NK-92 treated with Interleukin-12 subunit alpha and Interleukin-12 subunit beta, amount 100 ng/mL, for 24 hours (cell line): Measurements from ENCODE around the gene LASP1NB.

ENCODE experiments used
- DNase-seq: peaks from one replicate; lab custom pipeline; 2025; lab: John Stamatoyannopoulos, UW

Gene LASP1NB

GRCh38 chr17:38967290-38967738 is 41.9 kb downstream of the LASP1NB start, which contains the start of gene FBXO47:
Gene FBXO47 (minus strand): TSS chr17:38967403. CDS start chr17:38963025, 4,378 bp downstream.
- DNase-seq: no peak

DNA sequence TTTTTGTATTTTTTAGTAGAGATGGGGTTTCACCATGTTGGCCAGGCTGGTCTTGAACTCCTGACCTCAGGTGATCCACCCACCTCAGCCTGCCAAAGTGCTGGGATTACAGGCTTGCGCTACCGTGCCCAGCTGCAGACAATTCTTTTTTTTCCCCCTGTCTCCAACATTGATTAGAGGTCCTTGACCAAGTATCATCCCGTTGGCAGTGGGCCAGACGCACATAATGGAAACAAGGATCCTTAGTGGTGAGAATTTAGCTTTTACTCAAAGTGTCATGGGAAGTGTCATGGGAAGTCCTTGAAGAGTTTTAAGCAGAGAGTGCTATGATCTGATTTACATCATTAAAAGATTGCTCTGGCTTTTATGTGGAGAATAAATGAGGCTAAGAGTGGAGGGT is 43.9 kb downstream of the LASP1NB start:
- DNase-seq: no peak

- no peak for DNase-seq
These were observed 44.7 kb downstream of the LASP1NB start for GRCh38 chr17:38970128-38970527.

DNA sequence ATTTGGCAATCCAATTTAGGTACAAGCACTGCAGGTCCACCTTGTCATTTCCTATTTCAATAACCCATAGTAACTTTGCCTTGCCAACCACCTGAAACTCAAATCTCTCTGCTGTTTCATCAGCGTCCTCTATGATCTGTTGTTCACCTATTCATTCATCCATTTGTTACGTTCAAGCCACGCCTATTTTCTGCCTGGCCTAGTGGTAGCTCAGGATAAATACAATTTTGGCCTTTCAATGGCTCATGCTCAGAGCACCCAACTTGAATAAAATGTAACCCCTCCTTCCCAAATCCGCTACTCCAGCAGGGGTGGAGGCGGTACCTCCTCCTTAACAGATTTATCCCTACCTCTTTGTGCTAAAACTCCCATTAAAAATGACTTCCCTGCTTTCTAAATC is 45.4 kb downstream of the LASP1NB start:
- no peak for DNase-seq

DNA sequence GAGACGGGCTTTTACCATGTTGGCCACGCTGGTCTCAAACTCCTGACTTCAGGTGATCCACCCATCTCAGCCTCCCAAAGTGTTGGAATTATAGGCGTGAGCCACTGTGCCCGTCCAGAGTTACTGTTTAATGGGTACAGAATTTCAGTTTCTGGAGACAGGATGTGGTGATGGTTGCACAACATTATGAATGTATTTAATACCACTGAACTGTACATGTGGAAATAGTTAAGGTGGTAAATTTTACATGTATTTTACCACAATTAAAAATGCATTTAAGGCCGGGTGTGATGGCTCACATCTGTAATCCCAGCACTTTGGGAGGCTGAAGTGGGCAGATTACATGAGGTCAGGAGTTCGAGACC is 50.8 kb downstream of the LASP1NB start:
- DNase-seq: peak; percentile 12

DNA sequence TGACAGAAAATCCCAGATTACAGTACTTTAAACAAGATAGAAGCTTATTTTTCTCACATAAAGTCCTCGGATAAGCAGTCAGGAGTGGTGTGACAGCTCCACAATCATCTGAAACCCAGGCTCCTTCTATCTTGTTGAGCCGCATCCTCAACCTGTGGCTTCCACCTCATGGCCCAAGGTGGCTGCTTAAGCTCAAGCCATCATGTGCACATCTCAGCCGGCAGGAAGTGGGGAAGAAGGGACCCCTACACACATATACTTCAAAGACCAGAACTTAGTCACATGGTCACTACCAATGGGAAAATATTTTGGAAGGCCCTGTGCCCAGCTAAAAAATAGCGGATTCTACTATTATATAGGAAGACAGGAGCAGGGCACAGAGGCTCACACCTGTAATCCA is 52.8 kb downstream of the LASP1NB start:
- DNase-seq: no peak
